ENCODE measurements around the gene MS4A4A.

- TF ChIP-seq CTCF (IDR thresholded peaks at IDR 0.05; ENCODE audit: low read depth, low read length, poor library complexity, severe bottlenecking), result no peak
- no peak for TF ChIP-seq EZH2phosphoT487 (IDR thresholded peaks at IDR 0.05; ENCODE audit: borderline replicate concordance, low read length)
Measured at GRCh38 chr11:60235321-60235720, 45.1 kb upstream of the MS4A4A start.
